HG02870 (cell line): ENCODE results near the gene ZNF451.
"Not testable (repeated sequence)": the region's sequence is repeated elsewhere in the genome, so short reads cannot be mapped to it uniquely, and the experiment has no call there.

Source experiments
- ATAC-seq: cut with Tn5 transposase; IDR thresholded peaks from one replicate; pipeline ENCODE4 v1.9.1; 2021; ENCODE audit warnings: mild to moderate bottlenecking, moderate library complexity; ENCODE audit not compliant: unreplicated experiment

ZNF451 gene

DNA sequence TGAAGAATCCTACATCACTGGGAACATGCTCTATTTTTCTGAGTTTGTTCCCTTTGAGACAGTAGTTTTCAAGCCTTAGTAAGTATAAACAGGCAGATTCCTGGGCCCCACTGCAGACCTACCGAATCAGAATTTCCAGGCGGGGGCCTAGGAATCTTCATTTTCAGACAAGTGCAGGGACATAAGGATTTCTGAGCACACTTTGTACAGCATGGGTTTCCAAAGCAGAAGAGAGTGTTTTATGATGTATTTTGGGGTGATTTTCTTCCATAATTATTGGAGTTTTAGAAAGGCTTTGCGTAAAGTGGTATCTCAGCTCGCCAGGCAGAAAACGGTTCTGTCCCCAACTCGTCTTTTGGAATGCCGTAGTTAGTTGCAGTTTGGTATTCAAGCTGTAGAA is 1.4 kb downstream of the ZNF451 start:
- not testable (repeated sequence) for ATAC-seq

DNA sequence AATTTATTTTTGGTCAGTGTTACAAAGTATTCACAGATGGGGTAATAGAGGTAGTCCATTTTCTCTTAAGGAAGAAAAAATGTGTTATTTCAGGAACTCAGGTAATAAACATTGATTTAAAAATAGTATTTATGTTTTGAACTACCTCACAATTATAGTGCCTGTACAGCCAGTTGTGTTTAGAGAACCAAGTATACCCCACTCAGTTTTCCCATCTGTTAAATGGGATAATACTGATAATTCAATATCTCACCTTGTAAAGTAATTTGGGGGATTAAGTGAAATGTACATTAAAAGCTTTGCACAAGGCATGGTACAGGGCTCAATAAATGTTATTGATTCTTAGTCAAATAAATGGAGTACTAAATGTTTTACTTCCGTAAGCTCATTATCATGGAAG is 4.7 kb downstream of the ZNF451 start:
- no peak for ATAC-seq

DNA sequence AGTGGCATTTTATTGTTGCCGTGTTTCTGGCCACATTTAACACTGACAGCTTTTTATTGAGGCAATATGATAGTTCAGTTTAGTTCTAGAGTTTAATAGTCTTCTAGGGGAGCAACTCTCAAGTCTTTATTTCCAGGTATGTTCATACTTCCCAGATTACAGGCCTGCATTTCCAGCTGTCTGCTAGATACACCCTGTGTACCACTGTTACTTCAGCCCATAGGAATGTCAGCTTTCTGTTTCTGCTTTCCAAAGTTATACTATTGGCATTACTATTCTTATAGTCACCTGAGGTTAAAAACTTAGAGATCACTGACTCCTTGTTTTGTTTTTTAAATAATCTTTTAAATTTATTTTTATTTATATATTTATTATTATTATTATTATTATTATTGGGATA is 7.6 kb downstream of the ZNF451 start:
- no peak for ATAC-seq

DNA sequence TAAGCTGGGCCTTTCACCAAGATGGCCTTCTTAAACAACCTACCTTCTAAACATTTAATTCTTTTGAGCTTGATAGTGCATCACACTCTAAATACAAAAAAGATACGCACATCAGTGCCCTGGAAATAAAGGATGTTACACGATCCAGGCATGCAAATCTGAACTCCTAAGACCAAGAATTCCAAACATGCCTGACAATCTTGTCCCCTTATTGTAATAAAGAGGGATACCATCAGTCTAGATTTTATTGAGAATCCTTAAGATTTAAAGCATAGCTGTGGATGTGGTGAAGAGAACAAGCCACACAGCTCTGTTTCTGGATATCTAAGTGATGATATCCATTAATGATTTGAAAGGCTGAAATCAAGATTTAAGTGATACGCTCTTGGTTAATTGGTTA is 13.0 kb downstream of the ZNF451 start:
- no peak for ATAC-seq

DNA sequence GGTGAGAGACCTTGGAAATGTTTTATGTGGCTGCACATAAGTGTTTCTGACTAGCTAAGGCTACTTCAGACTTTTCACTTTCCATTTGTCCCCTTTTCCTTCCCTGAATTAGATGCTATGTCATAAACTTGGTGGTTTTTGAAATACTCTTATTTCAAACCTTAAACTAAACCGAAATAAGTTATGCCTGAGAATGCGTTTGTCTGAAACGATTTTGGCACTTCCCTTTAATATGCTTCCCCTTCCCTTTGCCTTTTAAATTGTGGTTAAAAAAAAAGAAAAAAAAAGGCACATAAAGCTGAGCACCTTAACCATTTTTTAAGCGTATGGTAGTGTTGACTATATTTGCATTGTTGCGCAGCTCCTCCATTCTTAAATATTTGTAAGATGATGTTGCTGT is 14.3 kb downstream of the ZNF451 start:
- no peak for ATAC-seq

DNA sequence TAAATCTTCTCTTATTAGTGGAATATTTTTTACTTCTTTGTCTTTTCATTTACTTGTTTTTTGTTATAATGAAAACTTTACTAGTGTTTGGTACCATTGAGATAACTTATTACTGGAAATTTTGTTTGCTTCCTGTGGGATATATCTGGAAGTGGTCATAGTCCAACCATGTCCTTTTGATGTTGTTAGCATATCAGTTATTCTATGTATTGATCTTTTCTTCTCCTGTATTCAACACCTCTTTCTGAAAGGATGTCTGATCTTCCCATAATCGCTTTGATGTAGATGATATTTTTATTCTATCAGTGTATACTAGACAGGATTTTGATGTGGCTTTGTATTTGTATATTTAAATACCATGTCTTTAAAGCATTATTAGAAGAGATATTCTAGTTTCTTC is 17.0 kb downstream of the ZNF451 start:
- no peak for ATAC-seq

DNA sequence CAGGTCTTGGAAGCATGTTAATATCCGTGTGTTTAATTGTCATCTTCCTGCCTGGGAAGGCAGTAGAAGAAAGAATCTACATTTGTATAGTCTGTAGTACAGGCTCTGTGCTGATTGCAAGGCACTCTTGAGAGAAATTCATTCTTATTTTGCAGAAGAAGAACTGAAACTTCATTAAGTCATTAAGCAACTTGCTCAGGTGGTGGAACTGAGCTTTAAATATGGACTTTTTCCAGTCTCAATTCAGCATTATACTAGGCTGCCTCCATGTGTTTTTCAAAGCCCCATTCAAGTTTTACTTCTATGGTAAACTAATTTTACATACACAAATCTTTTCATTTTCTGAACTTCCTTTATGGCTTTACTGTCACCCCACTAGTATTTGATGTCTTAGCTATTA is 18.7 kb downstream of the ZNF451 start:
- ATAC-seq: peak; percentile 92

DNA sequence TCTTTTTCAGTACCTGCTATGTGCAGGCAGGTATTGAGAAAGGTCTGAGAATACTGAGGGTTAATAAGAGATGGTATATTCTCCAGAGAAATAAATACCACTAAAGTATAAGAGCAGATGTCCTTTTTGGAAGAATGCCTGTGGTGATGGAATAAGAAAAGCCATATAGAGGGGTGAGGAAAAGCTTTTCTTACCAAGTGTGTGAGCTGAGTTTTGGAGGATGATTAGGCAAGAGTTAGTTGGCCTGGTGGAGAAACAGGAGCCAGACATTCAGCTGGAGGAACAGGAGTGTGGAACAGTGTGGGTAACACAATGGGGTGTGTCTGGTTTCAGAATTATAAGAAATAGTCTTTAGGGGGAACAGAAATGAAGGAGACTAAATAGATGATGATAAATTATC is 19.9 kb downstream of the ZNF451 start:
- no peak for ATAC-seq

DNA sequence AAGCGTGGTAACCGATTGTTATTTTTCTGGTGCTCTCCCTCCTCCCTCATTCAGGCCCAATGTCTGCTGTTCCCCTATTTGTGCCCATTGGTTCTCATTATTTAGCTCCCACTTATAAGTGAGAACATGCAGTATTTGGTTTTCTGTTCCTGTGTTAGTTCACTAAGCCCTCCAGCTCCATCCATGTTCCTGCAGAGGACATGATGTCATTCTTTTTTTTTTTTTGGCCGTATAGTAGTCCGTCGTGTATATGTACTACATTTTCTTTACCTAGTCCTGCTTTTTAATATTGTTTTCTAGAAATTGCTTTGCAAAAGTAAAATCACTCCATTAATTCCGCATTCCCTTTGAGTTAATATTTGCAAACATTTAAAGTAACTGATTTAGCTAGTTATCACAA is 23.1 kb downstream of the ZNF451 start:
- no peak for ATAC-seq

DNA sequence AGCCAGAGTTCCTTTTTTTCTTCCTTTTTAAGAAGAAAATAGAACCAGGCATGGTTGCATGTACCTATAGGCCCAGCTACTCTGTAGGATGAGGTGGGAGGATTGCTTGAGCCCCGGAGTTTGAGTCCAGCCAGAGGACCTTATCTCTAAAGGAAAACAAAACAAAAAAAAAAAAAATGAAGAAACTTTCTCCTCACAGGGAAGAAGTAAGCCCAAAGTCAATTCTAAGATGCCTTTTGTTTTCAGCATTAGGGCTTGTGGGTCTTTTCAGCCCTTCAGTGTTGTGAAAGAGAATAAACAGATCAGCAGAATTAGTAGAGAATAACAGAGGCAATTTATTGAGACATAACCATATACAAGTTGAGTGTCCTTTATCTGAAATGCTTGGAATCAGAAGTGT is 26.8 kb downstream of the ZNF451 start:
- no peak for ATAC-seq

DNA sequence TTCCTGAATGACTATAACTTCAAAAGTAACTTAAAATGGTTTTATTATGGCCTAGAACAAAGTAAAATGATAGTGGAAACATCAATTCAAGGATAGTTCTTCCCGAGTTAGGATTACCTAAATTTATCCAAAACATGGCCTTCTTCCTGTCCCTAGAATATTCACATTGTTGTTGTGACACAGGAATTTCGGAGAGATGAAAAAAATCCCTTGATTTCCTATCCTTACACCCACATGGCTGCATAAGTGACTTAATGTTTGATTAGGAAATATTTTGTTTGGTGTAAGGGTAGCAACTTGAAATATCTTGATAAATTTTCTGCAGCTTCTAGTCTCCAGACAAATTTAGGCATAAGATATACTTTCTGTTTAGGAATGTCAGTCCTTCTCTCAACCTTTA is 27.8 kb downstream of the ZNF451 start:
- no peak for ATAC-seq

DNA sequence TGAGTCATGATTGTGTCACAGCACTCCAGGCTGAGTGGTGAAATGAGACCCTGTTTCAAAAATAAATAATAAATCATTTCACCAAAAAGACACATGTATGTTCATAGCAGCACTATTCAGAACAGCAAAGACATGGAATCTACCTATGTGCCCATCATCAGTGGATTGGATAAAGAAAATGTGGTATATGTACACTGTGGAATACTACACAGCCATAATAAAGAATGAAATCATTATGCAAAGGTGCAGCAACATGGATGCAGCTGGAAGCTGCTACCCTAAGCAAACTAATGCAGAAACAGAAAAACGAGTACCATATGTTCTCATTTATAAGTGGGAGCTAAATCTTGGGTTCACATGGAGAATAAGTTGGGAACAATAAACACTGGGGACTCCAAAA is 33.1 kb downstream of the ZNF451 start:
- ATAC-seq: no peak

DNA sequence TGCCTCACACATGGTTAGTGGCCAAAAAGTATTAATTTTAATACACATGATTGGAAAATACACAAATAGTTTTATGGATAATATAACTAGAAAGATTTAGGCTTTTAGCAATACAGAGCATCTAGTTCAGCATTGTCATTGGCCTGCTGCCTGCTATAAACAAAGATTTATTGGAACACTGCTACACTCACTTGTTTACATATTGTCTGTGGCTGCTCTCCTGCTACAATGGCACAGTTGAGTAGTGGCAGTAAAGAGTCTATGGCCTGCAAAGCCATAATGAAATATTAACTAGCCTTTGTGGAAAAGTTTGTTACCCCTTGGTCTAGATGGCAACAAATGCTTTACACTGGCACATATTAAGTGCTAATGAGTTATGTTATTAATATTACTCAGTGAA is 37.8 kb downstream of the ZNF451 start:
- no peak for ATAC-seq

DNA sequence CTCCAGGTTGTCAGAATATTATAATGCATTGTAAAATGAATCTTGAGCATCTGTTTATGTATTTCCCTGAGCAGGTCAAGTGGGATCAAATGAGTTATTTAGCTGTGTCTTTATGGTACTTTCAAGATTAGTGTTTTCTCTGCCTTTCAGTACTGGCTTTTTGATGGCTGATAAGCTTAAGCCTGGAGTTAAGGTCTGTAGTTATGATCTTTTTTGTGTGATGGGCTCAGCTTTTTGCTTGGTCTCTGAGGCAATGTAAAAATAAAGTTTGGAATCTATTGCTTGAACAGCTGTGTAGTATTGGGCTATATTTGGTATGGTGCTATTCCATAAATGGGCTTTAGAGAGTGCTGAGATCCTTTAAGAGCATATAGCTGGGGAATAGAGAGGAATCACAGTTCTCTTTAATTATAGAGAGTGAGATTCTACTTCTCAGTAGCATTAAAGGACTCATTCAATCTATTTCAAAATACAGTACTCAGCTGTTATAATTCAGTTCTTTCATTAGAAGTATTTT is 40.7 kb downstream of the ZNF451 start:
- ATAC-seq: no peak

DNA sequence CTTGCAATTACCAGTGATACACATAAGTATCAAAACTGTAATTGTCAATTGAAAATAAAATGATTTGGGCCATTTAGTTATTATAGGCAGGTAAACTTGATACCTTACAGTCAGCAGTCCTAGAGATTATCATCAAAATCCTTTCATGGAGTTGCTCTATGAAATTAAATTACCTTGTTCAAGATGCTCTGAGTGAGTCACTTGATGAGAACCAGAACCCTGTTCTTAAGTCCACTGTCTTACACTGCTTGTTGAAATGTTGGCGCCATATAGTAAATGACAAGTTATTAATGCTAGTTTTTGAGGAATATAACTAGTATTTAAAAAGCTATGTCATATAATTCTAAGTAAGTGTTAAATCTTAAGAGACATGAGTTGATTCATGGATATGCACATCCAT is 45.0 kb downstream of the ZNF451 start:
- no peak for ATAC-seq

DNA sequence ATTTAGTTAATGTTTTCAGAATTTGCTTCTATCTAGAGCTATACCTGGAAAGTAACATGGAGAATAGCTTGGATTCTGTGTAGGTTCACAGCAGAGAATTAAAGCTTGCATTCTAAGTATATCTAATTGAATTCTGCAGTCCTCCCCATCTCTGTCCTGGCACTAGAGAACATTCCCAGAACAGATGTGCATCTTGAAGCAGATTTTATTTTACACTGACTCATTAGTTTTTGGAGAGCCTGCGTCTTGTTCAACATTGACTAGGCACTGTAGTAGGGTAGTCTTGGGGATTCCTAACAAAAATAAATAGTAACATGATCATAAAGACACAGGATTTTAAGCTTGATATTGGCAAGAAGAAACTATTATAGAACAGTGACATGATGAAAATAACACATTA is 45.9 kb downstream of the ZNF451 start:
- ATAC-seq: no peak

DNA sequence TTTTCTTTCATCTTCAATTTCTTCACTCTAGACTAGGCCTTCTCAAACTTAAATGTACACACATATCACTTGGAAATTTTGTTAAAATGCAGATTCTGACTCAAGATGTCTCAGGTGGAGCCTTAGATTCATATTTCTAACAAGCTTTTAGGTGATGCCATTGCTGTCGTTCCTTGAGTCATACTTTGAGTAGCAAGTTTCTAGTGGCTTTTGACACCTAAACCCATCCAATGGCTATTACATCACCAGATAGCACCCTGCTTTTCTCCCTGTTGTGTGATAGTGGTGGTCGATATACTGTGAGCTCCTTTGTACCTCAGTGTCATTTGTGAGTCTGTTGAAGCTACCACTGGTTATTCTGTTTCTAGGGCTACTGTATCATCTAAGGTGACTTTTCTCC is 47.4 kb downstream of the ZNF451 start:
- ATAC-seq: no peak

DNA sequence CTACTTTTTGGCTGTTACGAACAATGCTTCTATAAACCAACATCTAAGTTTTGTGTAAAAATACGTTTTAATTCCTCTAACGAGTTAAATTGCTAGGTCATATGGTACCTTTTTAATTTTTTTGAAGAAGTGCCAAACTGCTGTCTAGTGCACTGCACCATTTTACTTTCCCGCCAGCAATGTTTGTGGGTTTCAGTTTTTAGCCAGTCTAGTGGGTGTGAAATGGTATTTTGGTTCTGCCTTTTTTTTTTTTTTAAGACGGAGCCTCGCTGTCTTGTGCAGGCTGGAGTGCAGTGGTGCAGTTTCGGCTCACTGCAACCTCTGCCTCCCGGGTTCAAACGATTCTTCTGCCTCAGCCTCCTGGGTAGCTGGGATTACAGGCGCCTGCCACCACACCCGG is 48.0 kb downstream of the ZNF451 start:
- no peak for ATAC-seq

DNA sequence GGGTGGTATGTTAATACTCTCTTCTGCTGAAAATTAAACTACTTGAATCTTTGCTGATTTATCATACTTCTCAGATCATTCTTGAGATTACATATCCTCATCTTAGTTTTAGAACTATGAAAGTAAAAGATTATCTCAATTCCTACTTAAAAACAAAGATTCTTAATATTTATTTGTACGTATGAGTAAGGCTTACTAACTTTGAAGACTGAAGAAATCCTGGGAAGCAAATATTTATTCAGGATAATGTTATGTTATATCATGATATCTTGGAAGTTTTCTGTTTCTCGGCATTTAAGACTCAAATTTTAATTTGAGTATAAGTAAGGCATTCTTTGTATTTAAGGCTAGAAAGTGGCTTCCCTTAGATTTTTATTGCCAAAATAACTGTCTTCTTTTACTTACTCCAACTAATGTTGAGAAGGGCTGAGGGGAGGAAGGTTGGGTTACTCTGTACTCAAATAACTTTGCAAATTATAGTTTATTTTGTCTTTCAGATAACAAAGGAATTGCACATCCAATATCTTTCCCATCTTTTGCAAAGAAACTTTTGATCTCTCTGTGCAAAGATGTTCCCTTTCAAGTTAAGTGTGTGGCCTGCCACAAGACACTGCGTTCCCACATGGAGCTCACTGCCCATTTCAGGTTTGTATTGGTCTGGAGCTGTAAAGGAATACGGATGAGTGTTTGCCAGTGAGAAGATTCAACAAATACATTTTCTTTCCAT is 51.6 kb downstream of the ZNF451 start:
- no peak for ATAC-seq

DNA sequence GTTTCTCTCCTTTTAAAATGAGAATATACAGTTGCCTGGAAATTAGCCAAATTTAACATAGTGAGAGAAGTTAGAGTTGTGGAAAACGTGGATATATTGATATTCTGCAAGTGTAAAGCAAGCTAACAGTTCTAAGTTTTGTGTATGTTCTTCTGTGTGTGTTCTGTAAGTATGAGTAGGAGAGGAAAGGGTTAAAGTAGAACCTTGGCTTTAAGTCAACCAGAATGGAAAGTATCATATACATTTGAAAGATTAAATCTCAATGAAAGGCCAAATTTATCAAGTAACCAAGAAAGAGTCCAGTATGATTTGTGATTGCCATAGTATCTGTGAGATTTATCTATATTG is 52.2 kb downstream of the ZNF451 start:
- ATAC-seq: no peak

DNA sequence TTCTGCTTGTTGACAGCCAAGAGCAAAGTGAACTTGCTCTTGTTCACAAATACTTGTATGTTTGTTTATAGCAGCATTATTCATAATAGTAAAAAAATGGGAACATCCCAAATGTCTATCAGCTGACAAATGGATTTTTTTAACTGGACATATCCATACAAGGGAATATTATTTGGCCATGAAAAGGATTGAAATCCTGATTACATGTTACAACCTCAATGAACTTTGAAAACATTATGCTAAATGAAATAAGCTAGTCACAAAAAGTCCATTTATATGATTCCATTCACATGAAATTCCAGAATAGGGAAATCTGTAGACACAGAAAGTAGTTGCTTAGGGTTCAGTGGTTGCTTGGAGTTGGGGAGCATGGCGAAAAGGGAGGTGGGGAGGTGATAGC is 53.7 kb downstream of the ZNF451 start:
- ATAC-seq: no peak

DNA sequence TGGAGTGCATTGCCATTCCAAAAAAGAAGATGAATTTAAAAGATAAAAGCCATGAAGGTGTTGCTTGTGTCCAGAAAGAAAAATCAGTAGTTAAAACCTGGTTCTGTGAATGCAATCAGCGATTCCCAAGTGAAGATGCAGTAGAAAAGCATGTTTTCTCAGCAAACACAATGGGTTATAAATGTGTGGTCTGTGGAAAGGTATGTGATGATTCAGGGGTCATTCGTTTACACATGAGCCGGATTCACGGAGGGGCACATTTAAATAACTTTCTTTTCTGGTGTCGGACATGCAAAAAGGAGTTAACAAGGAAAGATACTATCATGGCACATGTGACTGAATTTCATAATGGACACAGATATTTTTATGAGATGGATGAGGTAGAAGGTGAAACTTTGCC is 57.4 kb downstream of the ZNF451 start:
- ATAC-seq: no peak
